Stimulated activated CD4-positive, alpha-beta T cell treated with anti-CD3 and anti-CD28 coated beads, Interleukin-2, amount 100 ng/mL, for 48 hours (primary cell): ENCODE measurements around the gene PSD4.

Experiments used
- DNase-seq, 2 donors: peaks; one replicate each; pipeline ENCODE4 v3.0.0-alpha.2; 2020

The PSD4 gene

DNA sequence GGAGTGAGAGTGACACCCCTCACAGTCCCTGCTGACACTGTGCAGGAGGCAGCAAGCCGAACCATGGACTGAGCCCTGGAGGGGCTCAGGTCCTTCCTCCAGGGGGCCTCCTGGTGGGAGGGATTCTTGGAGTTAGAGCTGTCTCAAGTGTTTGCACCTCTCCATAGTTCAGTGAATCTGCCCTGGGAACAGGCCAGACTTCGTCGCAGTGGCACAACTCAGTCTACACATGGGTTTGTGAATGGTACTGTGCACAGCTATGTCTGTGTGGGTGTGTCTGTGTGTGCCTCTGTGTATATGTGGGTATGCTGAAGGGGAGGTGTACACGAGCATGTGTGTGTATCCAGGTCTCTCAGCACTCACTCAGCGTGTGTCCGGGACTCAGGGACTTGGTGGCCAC lies 68.6 kb downstream of the PSD4 start:
- DNase-seq: no peak

DNA sequence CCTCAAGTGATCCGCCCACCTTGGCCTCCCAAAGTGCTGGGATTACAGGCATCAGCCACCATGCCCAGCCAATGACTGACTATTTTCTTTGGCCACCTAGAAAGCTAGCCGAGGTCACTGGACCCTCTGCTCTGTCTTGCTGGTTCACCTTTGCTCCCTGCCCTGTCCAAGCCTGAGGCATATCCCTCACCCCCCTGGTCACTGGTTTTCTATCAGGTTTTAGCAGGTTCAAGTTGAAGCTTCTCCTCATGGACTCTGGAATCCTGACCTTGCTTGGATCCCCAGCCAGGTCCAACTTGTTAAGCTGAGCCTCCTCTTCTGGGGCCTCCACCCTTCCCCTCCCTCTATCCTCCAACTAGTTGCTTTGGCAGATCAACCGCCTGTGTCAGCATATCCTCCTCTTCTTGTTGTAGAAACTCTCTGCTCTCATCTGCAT lies 71.5 kb downstream of the PSD4 start:
- no peak for DNase-seq

DNA sequence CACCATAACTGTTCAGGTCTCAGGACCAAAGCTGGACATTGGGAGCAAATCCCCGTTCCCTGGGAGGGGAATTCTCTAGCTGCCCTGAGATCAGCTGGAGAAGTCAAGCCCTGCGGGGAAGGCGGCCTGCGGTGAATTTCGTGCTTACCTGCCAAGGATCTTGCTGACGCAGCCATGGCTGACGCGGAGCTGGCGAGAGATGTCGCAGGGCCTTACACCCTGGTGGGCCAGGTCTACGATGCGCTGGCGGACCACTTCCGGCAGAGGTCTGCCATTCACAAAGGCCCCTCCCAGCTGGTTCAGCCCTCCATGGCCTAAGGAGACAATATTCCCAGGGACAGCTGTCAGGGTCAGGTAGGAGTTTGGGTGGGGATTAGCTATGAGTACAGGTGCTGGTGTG lies 72.8 kb downstream of the PSD4 start:
- no peak for DNase-seq

DNA sequence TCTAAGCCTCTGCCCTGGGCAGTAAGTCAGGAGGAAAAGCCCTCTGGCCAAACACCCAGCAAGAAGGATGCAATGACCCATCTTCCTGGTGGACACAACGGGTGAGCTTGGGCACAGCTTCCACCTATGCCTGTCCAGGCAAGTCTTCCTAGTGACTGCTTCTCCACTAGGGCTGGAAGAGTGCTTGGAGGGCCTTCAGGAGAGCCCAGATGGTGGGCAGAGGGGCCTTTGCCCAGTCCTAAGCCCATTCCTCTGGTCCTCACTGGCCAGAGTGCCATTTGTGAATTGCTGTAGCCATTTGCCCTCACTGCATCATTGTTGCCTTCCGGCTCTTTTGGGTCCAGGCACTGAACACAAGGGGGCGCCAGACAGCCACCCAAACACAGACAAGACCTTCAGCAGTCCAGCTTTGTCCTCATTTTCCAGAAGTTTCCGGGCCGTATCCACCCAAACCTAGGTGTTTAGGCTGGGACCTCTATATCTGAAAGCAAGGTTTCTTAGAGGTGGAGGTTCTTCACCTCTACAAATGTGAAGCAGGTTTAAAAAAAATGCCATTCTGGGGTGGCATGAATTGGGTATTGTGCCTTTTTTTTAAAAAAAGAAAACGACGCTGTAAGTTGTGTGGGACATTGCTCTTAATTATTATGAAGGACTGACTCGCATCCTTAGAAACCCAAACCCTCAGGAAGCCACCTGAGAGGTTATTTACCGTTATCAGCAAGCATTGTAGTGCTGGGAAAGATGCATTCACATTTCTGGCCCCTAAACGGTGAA lies 75.4 kb downstream of the PSD4 start:
- peak; percentile 75 to 78 for DNase-seq

DNA sequence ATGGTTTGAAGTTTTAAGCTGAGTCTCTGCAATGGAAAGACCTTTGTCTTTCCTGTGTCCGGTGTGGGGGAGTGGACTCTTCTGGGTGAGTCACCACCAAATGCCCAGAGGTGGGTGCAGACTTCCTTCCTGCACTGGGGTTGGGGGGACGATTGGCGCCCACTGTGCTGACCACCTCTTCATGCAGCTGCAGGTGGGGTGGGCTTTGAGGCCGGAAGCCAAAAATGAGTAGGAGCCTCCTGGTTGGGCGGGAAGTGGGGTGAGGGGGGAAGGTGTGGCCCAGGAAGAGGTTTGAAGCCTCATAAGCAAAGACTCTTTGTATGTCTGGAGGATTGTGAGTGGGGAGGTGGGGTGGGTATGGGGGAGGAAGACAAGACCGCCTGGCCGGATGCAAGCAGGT lies 77.3 kb downstream of the PSD4 start:
- DNase-seq: no peak

DNA sequence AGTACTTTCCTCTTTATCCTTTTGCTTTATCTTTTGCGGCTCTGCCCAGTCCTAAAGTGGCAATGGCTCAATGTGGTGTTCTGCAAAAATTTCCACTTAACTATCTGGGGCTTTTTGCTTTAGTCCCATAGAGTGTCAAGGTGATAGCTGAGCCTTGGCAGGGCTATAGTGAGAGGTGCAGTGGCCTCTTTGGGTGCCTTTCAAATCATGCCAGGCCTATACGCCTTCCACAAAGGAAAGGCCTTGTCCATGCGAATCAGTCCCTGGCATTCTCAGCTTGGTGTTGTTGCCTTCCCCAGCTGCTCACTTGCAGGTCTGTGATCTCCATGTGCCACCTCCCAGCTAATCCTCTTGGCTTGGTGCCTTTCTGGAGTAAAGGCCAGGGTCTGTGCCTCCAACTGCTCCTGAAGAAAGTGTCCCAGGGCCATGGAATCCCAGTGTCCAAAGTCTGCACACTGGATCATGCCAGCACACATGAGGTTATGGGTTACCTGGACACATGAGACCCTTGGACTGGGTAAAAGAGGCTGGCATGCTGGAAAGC lies 78.3 kb downstream of the PSD4 start:
- no peak for DNase-seq

DNA sequence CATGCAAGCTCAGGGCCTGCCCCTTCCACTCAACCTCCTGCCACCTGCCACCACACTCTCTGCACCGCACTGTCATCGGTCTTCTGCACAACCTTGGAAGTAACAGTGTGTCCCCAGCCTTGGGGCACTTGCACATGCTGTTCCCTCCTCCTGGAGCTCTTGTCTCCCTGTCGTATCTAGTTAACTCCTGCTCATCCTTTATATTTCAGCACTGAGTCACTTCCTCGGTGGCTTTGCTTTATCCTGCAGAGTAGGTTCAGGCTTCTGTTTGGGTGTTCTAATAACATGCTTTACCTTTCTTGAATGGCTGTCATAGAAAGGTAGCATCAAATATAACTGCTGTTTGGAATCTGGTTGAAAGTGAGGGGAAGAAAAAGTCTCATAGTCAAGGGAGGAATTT lies 79.7 kb downstream of the PSD4 start:
- no peak for DNase-seq

DNA sequence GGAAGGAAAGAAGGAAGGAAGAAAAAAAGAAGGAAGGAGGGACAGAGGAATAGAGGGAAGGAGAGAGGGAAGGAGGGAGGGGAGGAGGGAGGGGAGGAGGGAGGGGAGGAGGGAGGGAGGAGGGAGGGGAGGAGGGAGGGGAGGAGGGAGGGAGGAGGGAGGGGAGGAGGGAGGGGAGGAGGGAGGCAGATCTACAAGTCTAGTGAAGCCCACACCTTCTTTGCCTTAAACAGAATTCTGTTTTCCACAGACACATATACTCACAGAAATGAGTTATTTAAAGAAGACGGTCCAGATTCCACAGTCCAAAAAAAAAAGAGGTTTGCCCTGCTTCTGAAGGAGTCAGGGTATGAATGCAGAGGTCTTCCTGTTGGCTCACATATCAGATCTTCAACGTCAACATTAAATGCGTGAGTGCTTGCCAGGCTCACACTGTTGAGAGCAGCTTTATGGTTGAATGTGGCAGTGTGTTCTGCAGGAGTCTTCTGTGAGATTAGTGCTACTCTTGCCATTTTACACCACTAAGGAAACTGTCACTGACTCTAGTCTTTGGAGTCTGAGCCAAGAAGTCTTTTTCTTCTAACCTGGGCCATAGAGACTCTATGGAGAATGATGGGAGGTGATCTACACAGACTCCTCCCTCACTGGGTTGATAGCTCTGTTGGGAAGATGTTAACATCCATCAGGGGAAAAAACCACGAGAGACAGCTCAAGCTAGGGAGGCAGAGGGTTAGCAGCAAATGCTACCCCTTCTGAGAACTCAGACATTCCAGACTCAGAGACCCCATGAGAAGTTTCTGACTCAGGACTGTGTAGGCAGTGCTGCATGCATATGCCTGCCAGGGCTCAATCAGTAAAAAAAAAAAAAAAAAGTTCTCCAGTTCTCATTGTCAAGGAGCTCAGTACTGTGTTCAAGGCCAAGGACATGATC lies 81.6 kb downstream of the PSD4 start:
- DNase-seq: no peak

DNA sequence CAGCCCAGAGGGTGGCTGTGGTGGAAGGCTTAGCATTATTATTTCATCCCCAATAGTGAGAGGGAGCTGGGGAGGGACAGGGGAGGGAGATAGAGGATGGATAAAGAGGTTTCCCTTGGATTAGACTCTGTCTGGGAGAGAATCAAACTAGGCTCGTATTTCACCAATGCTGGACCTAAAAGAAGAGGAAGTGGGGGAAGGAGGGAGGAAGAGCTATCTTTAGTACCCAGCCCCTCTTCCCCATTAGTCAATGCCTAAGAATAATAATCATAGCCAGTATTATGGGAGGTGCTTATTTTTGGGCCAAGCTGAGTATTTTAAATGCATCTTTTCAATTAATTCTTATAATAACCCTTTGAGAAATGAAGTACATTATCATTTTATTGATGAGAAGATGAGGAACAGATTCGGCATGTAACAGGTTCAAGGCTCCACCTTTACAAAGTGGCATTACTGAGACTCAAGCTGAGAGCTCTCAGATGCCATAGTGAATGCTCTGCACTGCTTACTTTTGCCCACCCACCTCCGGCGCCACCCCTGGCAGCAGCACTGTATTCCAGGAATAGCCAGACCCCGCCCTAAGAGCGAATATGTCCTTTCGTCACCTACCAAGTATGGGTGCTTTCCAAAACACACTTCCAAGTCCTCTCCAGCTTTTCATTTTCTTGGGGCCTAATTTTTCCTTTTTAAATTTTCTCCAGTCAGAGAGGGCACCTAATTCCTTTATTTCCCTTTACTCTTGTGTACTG lies 83.9 kb downstream of the PSD4 start:
- no peak for DNase-seq

DNA sequence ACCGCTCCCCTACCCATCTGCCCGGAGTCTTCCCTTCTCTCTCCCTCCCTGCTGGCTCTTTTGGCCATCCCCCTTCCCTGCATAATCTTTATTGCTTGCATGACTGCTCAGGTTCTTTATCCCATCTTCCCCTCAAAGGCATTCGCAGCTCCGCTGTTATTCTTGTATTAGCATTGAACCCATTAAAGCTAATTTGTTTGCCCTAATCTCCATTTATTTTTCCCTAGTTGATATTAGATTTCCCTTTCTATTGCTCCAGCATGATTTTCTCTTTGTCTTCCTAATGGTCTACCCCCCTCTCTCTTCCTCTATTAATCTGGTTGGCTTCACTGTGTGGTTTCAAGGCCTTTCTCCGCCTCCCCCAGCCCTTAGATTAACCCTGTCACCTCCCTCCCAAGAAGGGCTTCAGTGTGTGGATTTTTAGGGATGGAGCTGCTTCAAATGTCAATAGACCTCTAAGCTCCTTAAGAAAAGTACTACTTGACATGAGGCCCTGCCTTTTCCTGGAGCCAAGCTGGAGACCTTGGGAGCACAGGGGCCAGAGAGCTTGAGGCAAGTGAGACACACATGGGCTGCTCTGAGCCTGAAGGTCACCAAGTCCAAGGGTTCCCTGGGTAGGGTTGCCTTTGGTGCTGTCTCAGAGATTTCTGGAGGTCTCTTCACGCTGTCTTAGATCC lies 84.8 kb downstream of the PSD4 start:
- no peak for DNase-seq
